Measurements from ENCODE around the gene VPS18. TPM values are rescaled to one million over a fixed set of nuclear protein-coding genes. Genes with fewer than 3 reads are reported as not detected.

VPS18 gene
- total and polyA plus RNA-seq, 4 donors = 16.1 to 31.5 (median 21.1) TPM

DNA sequence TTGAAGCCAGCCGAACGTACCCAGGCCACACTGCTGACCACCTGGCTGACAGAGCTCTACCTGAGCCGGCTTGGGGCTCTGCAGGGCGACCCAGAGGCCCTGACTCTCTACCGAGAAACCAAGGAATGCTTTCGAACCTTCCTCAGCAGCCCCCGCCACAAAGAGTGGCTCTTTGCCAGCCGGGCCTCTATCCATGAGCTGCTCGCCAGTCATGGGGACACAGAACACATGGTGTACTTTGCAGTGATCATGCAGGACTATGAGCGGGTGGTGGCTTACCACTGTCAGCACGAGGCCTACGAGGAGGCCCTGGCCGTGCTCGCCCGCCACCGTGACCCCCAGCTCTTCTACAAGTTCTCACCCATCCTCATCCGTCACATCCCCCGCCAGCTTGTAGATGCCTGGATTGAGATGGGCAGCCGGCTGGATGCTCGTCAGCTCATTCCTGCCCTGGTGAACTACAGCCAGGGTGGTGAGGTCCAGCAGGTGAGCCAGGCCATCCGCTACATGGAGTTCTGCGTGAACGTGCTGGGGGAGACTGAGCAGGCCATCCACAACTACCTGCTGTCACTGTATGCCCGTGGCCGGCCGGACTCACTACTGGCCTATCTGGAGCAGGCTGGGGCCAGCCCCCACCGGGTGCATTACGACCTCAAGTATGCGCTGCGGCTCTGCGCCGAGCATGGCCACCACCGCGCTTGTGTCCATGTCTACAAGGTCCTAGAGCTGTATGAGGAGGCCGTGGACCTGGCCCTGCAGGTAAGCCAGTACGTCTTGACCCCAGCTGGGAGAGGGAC lies 6.2 kb downstream of the VPS18 start:
- no peaks in the 10 kb centered on the region for H3K27me3 ChIP-seq (ENCODE audit: control insufficient read depth in 3 of 3, insufficient read depth in 3 of 3, low read length in 2 of 3)
- H3K9me3 ChIP-seq (ENCODE audit: control insufficient read depth in 4 of 4, insufficient read depth in 3 of 4, low read length in 3 of 4) = no peaks in the 10 kb centered on the region
- TF ChIP-seq, protein P1, sequence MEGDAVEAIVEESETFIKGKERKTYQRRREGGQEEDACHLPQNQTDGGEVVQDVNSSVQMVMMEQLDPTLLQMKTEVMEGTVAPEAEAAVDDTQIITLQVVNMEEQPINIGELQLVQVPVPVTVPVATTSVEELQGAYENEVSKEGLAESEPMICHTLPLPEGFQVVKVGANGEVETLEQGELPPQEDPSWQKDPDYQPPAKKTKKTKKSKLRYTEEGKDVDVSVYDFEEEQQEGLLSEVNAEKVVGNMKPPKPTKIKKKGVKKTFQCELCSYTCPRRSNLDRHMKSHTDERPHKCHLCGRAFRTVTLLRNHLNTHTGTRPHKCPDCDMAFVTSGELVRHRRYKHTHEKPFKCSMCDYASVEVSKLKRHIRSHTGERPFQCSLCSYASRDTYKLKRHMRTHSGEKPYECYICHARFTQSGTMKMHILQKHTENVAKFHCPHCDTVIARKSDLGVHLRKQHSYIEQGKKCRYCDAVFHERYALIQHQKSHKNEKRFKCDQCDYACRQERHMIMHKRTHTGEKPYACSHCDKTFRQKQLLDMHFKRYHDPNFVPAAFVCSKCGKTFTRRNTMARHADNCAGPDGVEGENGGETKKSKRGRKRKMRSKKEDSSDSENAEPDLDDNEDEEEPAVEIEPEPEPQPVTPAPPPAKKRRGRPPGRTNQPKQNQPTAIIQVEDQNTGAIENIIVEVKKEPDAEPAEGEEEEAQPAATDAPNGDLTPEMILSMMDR (IDR thresholded peaks at IDR 0.05; ENCODE audit: control extremely low read depth, extremely low read depth) = no peak
- 94 to 95% methylated on average over 36 of the region's 36 CpGs for WGBS, 2 donors
- ATAC-seq (ENCODE audit: insufficient read depth, low FRiP score) = no peak
- H3K9ac ChIP-seq (ENCODE audit: insufficient read depth in 1 of 2, low read length in 2 of 2) = no peak overlapping the region
- no peak overlapping the region for H3K27ac ChIP-seq (ENCODE audit: low read depth in 1 of 2, low read length in 1 of 2)
- DNase-seq = no peak
- peaks cover 19 to 46% (median 35%) of the 10 kb centered on the region in 4 donors for H3K36me3 ChIP-seq (ENCODE audit: control insufficient read depth in 4 of 4, insufficient read depth in 4 of 4, low read length in 4 of 4)
- no peak overlapping the region for H3K4me3 ChIP-seq
- H3K4me1 ChIP-seq (ENCODE audit: control insufficient read depth in 5 of 5, insufficient read depth in 5 of 5, low read length in 5 of 5) = peaks cover 1 to 10% (median 5%) of the 10 kb centered on the region in 5 donors

GRCh38 chr15:40901053-40901443 lies 6.8 kb downstream of the VPS18 start:
- Histone ChIP-seq H3K4me3 (no peak overlapping the region), H3K9ac (ENCODE audit: insufficient read depth in 1 of 2, low read length in 2 of 2) (no peak overlapping the region), H3K4me1 (ENCODE audit: control insufficient read depth in 5 of 5, insufficient read depth in 5 of 5, low read length in 5 of 5) (peaks cover 0 to 9% (median 7%) of the 10 kb centered on the region in 5 donors), H3K36me3 (ENCODE audit: control insufficient read depth in 4 of 4, insufficient read depth in 4 of 4, low read length in 4 of 4) (peaks cover 19 to 46% (median 31%) of the 10 kb centered on the region in 4 donors), H3K9me3 (ENCODE audit: control insufficient read depth in 4 of 4, insufficient read depth in 3 of 4, low read length in 3 of 4) (no peaks in the 10 kb centered on the region), H3K27ac (ENCODE audit: low read depth in 1 of 2, low read length in 1 of 2) (no peak overlapping the region), H3K27me3 (ENCODE audit: control insufficient read depth in 3 of 3, insufficient read depth in 3 of 3, low read length in 2 of 3) (no peaks in the 10 kb centered on the region)
- no peak for ATAC-seq (ENCODE audit: insufficient read depth, low FRiP score)
- WGBS, 2 donors = 73% methylated on average over 5 of the region's 5 CpGs
- DNase-seq = no peak
- TF ChIP-seq, protein P1 (IDR thresholded peaks at IDR 0.05; ENCODE audit: control extremely low read depth, extremely low read depth) = no peak

- H3K4me1 ChIP-seq (ENCODE audit: control insufficient read depth in 5 of 5, insufficient read depth in 5 of 5, low read length in 5 of 5) = peaks cover 4 to 25% (median 20%) of the 10 kb centered on the region in 5 donors
These were observed 8.6 kb downstream of the VPS18 start for GRCh38 chr15:40902605-40903561.

More at GRCh38 chr15:40902605-40903561, 8.6 kb downstream of the VPS18 start:
- ATAC-seq (ENCODE audit: insufficient read depth, low FRiP score) (no peak), DNase-seq (no peak)
- TF ChIP-seq, protein P1 (IDR thresholded peaks at IDR 0.05; ENCODE audit: control extremely low read depth, extremely low read depth) = no peak
- Histone ChIP-seq H3K27ac (ENCODE audit: low read depth in 1 of 2, low read length in 1 of 2) (peak overlapping the region in 1 of 2 donors; percentile 36), H3K9me3 (ENCODE audit: control insufficient read depth in 4 of 4, insufficient read depth in 3 of 4, low read length in 3 of 4) (no peaks in the 10 kb centered on the region), H3K4me3 (no peak overlapping the region), H3K36me3 (ENCODE audit: control insufficient read depth in 4 of 4, insufficient read depth in 4 of 4, low read length in 4 of 4) (peaks cover 18 to 46% (median 28%) of the 10 kb centered on the region in 4 donors), H3K27me3 (ENCODE audit: control insufficient read depth in 3 of 3, insufficient read depth in 3 of 3, low read length in 2 of 3) (no peaks in the 10 kb centered on the region), H3K9ac (ENCODE audit: insufficient read depth in 1 of 2, low read length in 2 of 2) (no peak overlapping the region)
- 35 to 65% methylated on average over 33 of the region's 33 CpGs for WGBS, 2 donors

All from lung (tissue), 12 donors.